Globus pallidus (tissue), 1 donor: Measurements from ENCODE around the gene RHOV.

Experiments
- DNase-seq: peaks from one replicate; pipeline ENCODE4 v3.0.0-alpha.2; 2015; ENCODE audit warnings: low spot score

RHOV gene

DNA sequence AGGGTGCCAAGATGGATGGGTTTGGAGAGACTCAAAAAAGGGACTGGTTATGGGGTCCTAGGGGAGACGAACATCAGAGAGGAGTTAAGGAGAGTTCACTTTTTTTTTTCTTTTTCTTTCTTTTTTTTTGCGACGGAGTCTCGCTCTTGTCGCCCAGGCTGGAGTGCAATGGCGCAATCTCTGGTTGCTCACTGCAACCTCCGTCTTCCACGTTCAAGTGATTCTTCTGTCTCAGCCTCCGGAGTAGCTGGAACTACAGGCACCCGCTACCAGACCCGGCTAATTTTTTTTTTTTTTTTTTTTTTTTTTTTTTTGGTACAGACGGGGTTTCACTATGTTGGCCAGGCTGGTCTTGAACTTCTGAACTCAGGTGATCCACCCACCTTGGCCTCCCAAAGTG is 29.0 kb downstream of the RHOV start:
- DNase-seq = no peak

DNA sequence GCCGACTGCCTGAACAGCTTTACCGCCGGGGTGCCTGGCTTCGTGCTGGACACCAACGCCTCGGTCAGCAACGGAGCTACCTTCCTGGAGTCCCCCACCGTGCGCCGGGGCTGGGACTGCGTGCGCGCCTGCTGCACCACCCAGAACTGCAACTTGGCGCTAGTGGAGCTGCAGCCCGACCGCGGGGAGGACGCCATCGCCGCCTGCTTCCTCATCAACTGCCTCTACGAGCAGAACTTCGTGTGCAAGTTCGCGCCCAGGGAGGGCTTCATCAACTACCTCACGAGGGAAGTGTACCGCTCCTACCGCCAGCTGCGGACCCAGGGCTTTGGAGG is 29.4 kb downstream of the RHOV start:
- no peak for DNase-seq

DNA sequence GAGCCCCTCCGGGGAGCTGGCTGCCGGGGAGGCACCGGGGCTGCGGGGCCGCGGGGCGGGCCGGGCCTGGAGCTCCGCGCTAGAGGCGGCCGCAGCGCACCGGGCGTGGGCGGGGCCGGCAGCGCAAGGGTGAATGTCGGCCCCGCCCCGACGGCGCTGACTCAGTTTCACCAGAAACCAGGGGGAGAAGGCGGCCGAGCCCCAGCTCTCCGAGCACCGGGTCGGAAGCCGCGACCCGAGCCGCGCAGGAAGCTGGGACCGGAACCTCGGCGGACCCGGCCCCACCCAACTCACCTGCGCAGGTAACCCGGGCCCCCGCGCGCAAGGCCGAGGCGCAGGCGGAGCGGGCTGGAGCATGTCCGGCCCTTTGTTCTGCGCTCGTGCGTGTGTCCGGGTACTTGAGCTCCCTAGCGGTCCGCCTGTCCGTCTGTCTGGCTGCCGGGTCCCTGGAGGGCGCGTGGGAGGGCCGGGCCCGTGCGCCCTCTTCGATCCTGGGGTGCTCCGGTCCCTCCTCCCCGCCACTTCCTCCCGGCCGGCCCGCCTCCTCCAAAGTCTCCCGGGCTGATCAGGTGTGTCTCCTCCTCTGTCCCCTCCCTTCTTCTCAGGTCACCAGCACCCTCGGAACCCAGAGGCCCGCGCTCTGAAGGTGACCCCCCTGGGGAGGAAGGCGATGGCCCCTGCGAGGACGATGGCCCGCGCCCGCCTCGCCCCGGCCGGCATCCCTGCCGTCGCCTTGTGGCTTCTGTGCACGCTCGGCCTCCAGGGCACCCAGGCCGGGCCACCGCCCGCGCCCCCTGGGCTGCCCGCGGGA is 29.9 kb downstream of the RHOV start, which contains the start of gene SPINT1:
Gene SPINT1 (plus strand): TSS at position 164 of the 811 bp plus-strand sequence. CDS start 507 bp downstream, at position 671.
- no peak for DNase-seq

DNA sequence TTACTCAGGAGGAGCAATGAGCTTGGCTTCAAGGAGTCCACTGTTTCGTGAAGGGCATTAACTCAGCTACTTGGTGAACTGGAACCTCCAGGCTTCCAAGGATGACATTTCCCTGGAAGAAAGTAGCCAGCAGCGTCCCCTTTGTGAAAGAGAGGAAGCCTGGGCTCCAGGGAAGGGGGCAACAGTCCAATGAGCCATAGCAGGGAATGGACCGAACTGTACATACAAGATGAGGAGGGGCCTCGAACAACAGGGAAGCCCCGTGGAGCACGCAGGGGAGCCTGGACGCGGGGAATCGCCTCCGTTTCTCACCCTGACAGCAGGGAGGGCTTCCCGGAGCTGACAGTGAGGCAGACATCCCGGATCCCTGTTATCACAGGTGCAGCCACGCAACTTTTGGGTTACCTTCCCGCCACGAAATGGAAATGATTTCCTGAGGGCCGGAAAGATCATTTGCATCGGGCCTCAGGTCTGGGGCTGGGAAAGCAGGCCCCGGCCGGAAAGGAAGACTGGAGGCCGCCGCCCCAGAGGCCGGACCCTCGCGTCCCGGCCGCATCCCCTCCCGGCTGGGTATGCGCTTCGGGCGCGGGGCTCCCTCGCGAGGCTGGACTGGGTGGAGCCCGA is 30.7 kb downstream of the RHOV start:
- DNase-seq = no peak

DNA sequence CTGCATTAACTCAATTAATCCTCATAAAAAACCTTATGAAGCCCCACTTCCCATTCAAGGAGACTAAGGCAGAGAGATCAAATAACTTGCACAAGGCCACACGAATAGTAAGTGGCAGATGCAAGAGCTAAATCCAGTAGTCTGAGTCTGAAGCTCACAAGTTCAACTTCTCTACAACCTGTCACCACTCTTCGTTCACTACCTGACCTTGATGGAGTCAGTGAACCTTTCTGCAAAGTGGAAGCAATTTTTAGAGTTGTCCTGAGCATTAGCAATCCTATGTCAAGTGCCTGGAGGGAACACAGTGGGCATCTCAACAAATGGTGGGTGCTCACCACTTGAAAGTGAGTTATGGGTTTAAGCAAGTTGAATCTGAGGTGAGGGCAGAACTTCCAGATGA is 32.3 kb downstream of the RHOV start:
- DNase-seq = no peak

DNA sequence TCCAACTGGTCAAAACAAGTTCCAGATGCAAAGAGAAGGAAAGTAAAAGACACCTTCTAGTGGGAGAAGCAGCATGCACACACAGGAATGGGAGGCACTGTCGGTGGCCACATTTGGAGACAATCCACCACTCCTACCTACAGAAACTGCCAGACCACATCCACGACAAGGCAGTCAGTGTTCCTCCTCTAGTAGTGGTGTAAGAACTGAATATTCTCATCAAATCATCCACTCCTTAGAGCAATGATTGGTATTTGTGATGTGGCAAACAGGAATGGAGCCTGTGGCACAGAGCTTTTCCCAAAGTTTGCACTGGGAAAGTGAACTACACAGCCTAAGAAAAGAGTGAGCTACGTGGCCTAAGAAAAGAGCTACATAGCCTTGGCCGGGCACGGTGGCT is 35.3 kb downstream of the RHOV start:
- DNase-seq = no peak

DNA sequence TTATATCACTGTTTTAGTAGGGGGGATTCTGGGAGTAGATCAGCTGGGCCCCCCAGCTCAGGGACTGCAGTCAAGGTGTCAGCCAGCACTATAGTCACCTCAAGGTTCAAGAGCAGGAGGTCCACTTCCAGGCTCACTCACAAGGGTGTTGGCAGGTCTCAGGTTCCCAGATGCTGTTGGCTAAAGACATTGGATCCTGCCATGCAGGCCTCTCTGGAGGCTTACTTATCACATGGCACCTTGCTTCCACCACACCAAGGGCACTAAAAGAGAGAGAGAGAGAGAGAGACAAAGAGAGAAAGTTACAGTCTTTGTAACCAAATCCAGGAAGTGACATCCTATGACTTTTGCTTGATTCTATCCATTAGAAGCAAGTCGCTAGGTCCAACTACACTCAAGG is 38.0 kb downstream of the RHOV start:
- no peak for DNase-seq

DNA sequence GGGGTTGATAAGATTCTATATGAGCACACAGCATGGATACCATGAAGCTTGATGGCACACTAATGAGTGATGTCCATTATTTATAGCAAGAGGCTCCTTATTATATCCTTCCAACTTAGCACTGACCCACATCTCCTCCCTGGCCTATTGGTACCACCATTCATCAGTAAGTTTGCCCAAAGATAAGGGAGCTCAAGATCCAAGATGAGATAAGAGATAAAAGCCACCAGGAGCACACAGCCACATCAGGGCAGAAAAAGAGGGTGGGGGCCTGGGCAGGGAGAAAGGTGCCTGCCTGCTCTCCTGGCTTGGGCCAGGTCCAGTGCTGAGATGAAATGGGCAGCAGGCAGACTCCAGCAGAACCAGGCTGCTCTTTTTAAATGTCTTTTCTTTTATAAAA is 41.1 kb downstream of the RHOV start:
- no peak for DNase-seq

DNA sequence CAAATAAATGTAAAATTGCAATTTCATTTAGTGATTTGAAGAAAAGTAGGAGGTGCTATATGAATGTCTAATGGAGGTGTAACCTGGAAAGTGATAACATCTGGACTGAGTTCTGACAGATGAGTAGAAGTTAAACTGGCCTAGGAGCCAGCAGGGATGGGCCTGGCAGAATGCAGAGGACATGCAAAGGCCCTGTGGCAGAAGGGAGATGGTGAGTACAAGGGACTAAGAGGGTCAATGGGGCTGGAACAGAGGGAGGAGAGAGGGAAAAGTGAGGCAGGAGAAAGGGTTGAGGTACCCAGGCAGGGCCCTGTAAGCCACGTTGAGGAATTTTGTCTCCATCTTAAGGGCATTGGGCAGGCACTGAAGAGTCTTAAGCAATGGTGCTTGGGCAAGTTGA is 42.2 kb downstream of the RHOV start:
- no peak for DNase-seq

DNA sequence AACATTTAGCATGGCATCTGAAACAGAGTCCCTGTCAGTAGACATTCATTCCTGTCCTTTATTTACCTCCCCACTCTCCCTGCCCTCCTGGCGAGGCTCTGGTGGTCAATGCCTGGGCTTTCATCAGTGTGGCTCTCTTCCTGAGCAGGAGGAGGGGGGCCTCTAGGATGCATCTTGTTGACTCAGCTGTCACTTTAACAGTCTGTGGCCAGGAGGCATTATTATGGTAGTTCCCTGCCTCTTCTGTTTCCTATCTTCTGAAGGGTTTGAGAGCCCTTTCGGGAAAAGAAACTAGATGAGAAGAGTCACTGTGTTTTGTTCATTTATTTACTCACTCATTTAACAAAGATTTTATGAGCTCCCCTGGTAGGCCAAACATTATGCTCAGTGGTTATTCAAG is 43.1 kb downstream of the RHOV start:
- DNase-seq = no peak

DNA sequence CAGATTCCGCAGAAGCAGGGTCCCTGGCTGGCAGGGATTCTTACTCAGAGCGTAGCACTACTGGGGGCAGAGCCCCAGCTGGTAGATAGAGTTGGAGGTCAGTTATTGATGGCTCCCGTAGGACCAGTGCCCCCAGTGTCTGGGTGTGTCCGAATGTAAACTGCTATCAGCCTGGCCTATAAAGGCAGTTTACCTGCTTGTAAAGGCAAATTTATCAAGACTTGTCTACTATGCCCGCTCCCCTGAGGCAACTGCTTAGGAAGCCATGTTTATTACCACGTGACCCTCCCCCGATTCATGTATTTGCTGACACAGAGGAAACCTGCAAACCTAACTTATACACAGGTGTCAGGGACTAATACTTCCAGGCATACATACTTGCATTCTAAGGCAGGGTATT is 44.9 kb downstream of the RHOV start:
- no peak for DNase-seq

DNA sequence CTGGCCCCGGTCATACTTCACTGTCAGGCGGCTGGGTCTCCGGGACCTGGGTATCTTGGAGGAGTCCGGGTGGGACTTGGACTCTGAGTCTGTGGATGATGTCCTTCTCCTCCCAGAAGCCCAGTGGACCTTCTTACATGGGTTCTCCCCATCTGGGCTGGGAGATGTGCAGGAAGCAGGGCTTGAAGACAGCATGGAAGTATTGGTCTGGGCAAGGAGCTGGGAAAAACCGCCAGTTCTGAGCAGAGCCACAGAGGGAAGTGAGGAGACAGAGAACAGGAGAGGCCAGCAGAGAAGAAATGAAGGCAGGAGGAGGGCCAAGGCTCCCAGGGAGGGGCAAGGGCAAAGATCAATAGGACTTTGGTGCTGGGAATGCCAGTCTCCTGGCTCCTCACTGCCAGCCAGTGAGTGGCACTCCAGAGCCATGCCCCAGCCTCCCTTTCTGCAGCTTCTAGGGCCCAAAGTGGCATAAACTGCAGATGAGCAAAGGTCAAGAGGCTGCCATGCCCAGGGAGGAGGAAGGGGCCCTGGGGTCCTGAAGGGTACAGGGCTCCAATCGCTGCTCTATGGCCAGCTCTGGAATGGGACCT is 45.5 kb downstream of the RHOV start, which contains the start of gene PPP1R14D:
Gene PPP1R14D (minus strand): TSS at position 262 of the 590 bp plus-strand sequence. CDS start 67 bp downstream, at position 195.
- no peak for DNase-seq

DNA sequence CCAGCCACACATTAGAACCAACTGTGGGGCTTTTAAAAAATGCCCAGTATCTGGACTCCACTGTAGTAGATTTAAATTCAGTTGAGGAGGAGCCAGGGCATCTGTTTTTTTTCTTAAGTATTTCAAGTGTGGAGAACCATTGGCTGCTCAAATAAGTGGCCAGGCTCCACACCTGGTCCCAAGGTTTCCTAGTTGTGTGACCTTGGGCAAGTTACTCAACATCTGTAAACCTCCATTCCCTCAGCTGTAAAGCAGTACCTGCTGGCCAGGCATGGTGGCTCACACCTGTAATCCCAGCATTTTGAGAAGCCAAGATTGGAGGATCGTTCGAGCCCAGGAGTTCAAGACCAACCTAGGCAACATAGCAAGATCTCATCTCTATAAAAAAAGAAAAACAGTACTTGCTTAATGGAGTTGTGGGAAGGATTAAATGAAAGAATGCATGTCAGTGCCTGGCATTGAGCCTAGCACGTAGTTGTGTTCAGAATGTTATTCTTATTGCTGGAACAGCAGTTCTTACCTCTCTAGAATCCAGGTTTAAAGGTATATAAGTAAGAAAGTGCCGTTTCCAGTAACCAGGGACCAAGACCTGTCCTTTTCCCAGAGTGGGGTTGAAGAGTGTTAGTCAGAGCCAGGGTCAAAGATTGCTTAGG is 47.5 kb downstream of the RHOV start:
- DNase-seq = no peak

DNA sequence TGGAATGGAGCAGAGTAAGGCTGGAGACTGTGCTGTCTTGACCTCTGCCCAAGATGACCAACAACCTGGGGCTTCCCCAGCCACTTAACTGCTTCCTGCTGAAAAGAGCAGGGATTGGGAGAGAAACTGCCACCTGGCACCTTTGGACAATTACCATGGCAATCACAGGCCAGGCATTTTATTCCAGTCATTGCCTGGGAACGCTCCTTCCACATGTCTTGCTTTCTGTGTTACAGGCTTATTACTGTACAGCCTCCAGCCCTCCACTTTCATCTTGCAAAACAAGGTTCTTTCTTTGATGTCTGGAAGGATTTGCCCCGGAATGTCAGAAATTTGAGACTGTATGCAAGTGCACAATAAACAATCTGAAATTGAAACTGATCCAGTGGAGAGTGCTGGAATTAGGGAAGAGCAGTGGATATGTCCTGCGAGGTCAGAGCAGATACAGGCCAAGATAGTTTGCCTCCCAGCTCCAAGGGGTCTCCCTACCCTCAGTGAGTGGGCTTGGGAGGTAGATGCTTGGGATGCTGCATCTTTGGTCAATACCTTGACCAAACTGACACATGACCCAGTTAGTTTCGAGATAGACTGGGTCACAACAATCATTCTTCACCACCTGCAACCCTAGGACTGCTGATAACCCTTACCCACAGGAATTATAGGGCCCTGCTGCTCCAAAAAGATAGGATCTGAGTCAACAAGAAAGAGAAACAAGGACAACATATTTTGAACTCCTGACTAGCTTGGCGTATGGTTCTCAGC is 48.2 kb downstream of the RHOV start:
- no peak for DNase-seq

DNA sequence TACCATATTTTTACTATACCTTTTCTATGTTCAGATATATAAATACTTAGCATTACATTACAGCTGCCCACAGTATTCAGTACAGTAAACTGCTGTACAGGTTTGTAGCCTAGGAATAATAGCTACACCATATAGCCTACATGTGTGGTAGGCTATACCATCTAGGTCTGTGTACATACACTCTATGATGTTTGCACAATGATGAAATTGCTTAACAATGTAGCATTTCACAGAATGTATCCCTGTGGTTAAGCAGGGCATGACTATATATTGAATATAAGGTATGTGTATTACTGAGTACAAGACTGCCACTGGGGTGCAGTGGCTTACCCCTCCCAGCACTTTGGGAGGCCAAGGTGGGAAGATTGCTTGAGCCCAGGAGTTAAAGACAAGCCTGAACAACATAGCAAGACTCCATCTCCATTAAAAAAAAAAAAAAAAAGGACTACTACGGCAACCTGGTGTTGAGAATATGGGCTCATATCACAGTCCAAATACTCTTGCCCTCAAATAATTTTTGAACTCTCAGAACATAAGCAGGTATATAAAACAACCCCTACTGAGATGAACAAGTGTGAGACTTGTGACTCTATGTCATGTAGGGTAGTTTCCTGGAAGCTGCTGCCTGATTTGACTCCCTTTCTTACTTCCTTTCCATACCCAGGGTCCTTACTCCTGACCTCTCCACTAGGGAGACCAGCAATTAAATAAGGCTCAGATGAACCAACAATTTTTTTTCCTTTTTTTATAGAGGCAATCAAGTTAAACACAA is 50.3 kb downstream of the RHOV start:
- no peak for DNase-seq
